NB4 (cell line): ENCODE measurements around the gene NAV3.

Experiments used
- DNase-seq: peaks from one replicate; pipeline ENCODE4 v3.0.0; 2010; ENCODE audit warnings: low read depth
- H3K4me3 ChIP-seq: one replicate; pipeline ENCODE4 v1.5.1; 2011; ENCODE audit warnings: mild to moderate bottlenecking, low read depth, low read length, moderate library complexity
- MYC ChIP-seq: IDR thresholded peaks from 2 replicates; pipeline ENCODE4 v1.6.1; 2011; ENCODE audit warnings: low read depth, low read length
- POLR2A ChIP-seq: IDR thresholded peaks from 2 replicates; pipeline ENCODE4 v1.6.1; 2011; ENCODE audit warnings: mild to moderate bottlenecking; ENCODE audit not compliant: insufficient read length; ENCODE audit errors: extremely low read depth
- TF ChIP-seq, protein P1 (sequence below): IDR thresholded peaks from 2 replicates; pipeline ENCODE4 v1.6.1; 2011; ENCODE audit warnings: low read depth, low read length
- TF ChIP-seq, protein P2 (sequence below): IDR thresholded peaks from one replicate; pipeline ENCODE4 v1.5.1; 2012; ENCODE audit warnings: low read depth, low read length

The NAV3 gene

GRCh38 chr12:78038541-78038940, 207.8 kb downstream of the NAV3 start:
- H3K4me3 ChIP-seq = peak overlapping the region; percentile 60
- no peak for DNase-seq
- TF ChIP-seq, protein P1, sequence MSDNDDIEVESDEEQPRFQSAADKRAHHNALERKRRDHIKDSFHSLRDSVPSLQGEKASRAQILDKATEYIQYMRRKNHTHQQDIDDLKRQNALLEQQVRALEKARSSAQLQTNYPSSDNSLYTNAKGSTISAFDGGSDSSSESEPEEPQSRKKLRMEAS = no peak

- DNase-seq = no peak
- TF ChIP-seq, protein P1 = no peak
- TF ChIP-seq, protein P2, sequence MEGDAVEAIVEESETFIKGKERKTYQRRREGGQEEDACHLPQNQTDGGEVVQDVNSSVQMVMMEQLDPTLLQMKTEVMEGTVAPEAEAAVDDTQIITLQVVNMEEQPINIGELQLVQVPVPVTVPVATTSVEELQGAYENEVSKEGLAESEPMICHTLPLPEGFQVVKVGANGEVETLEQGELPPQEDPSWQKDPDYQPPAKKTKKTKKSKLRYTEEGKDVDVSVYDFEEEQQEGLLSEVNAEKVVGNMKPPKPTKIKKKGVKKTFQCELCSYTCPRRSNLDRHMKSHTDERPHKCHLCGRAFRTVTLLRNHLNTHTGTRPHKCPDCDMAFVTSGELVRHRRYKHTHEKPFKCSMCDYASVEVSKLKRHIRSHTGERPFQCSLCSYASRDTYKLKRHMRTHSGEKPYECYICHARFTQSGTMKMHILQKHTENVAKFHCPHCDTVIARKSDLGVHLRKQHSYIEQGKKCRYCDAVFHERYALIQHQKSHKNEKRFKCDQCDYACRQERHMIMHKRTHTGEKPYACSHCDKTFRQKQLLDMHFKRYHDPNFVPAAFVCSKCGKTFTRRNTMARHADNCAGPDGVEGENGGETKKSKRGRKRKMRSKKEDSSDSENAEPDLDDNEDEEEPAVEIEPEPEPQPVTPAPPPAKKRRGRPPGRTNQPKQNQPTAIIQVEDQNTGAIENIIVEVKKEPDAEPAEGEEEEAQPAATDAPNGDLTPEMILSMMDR = no peak
- no peak for TF ChIP-seq MYC
- no peak for TF ChIP-seq POLR2A
Observed at GRCh38 chr12:78038986-78039385, 208.3 kb downstream of the NAV3 start.

GRCh38 chr12:78040111-78040510, 209.4 kb downstream of the NAV3 start:
- no peak for DNase-seq

More at GRCh38 chr12:78038986-78039385, 208.3 kb downstream of the NAV3 start:
- peak overlapping the region; percentile 60 for H3K4me3 ChIP-seq

GRCh38 chr12:78050790-78051189, 220.1 kb downstream of the NAV3 start:
- H3K4me3 ChIP-seq = no peak overlapping the region
- no peak for DNase-seq
- TF ChIP-seq, protein P1 = no peak
- TF ChIP-seq MYC (no peak), POLR2A (no peak)
- TF ChIP-seq, protein P2 = no peak

More at GRCh38 chr12:78040111-78040510, 209.4 kb downstream of the NAV3 start:
- TF ChIP-seq POLR2A = no peak
- no peak for TF ChIP-seq MYC
- TF ChIP-seq, protein P2 = no peak
- TF ChIP-seq, protein P1 = no peak
- peak overlapping the region; percentile 60 for H3K4me3 ChIP-seq

DNA sequence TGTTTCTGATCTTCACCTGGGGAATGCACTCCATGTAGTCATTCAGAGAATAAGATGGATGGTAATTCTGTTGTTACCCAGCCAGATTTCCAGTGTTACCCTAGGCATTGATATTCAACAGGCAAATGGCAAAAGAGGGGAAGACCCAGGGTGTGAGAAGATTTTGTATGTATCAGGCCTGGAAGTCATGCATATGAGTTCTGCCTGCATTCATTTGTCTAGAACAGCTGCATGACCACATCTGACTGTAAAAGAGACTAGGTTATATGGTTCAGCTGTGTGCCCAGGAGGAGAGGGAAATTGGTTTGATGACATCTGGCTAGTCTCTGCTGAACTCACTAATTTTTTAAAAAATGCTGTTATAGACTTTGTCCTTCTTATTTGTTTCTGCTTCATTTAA, 224.9 kb downstream of the NAV3 start:
- no peak overlapping the region for H3K4me3 ChIP-seq
- TF ChIP-seq, protein P1 = no peak
- TF ChIP-seq MYC (no peak), POLR2A (no peak)
- no peak for DNase-seq

DNA sequence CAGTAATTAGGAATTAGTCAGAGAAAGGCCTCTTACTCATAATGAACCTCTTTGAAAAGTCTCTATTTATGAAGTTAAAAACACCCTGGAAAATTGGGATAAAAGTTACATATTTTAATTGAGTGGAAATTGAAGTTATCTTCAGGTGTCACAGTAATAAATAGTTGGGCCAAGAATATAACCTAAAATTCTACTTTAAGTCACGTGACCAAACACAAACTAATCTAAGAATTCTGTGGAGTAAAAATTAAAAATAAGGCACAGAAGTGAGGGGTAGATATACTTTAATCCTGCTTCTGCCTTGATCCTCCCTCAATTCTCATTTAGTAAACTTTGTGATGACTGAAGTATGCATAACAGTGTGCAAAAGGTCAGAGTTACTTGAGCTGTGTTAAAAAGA, 226.4 kb downstream of the NAV3 start:
- TF ChIP-seq POLR2A = no peak
- TF ChIP-seq, protein P2 = no peak
- TF ChIP-seq MYC = no peak
- TF ChIP-seq, protein P1 = no peak

More for the DNA sequence above, 226.4 kb downstream of the NAV3 start:
- no peak overlapping the region for H3K4me3 ChIP-seq
- DNase-seq = no peak
